Measurements from ENCODE around the gene MATK.

DNA sequence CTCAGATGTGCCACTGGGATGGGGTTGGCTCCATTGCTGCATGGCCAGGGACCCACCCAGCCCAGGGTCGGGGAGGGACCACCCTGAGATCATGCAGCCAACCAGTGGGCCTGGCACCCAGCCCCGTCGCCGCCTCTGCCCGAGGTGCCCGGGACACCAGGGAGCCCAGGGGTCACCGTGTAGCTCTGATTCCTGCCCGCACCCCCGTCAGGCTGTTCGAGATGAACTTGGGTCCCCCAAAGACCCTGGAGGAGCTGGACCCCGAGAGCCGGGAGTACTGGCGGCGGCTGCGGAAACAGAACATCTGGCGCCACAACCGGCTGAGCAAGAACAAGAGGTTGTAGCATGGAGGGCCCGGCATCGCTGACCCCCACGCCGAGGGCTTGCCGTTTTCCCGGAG is 19.1 kb downstream of the MATK start:
- TF ChIP-seq, protein P1, sequence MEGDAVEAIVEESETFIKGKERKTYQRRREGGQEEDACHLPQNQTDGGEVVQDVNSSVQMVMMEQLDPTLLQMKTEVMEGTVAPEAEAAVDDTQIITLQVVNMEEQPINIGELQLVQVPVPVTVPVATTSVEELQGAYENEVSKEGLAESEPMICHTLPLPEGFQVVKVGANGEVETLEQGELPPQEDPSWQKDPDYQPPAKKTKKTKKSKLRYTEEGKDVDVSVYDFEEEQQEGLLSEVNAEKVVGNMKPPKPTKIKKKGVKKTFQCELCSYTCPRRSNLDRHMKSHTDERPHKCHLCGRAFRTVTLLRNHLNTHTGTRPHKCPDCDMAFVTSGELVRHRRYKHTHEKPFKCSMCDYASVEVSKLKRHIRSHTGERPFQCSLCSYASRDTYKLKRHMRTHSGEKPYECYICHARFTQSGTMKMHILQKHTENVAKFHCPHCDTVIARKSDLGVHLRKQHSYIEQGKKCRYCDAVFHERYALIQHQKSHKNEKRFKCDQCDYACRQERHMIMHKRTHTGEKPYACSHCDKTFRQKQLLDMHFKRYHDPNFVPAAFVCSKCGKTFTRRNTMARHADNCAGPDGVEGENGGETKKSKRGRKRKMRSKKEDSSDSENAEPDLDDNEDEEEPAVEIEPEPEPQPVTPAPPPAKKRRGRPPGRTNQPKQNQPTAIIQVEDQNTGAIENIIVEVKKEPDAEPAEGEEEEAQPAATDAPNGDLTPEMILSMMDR (conservative IDR thresholded peaks at IDR 0.05) = no peak
- TF ChIP-seq ZFX (IDR thresholded peaks at IDR 0.05) = no peak

All from C4-2B (cell line).